CD14-positive monocyte (primary cell): Measurements from ENCODE around the gene PYGM. TPM values are rescaled to one million over a fixed set of nuclear protein-coding genes. Genes with fewer than 3 reads are reported as not detected.

ENCODE experiments used
- DNase-seq, 3 donors: peaks; one replicate each; pipeline ENCODE4 v3.0.0-alpha.2; 2011 to 2022
- H2AFZ ChIP-seq: 2 replicates; pipeline ENCODE4 v1.6.0; 2012; ENCODE audit warnings: mild to moderate bottlenecking, low read depth, low read length, inconsistent platforms; ENCODE audit not compliant: insufficient read depth, poor library complexity, severe bottlenecking
- H3K27ac ChIP-seq, 2 donors: 1 replicate in 1 of 2; 2 replicates in 1 of 2; pipeline ENCODE4 v1.5.1; 2012 to 2013; ENCODE audit warnings: low read length in 2 of 2, control low read depth in 1 of 2, inconsistent platforms in 1 of 2, low read depth in 1 of 2, mild to moderate bottlenecking in 1 of 2
- H3K27me3 ChIP-seq, 2 donors: one replicate each; pipeline versions ENCODE4 v1.6.0 to v1.6.1; 2011 to 2013; ENCODE audit warnings: low read length in 2 of 2; ENCODE audit not compliant: control insufficient read depth in 2 of 2, insufficient read depth in 2 of 2
- H3K36me3 ChIP-seq, 2 donors: replicated peaks in 1 of 2; 1 replicate in 1 of 2; 2 replicates in 1 of 2; pipeline versions ENCODE4 v1.5.1 to v1.6.1; 2012 to 2013; ENCODE audit warnings: low read length in 2 of 2, control low read depth in 1 of 2, inconsistent platforms in 1 of 2, mild to moderate bottlenecking in 1 of 2; ENCODE audit not compliant: insufficient read depth in 2 of 2, control insufficient read depth in 1 of 2
- H3K4me1 ChIP-seq, 2 donors: 1 replicate in 1 of 2; 2 replicates in 1 of 2; pipeline versions ENCODE4 v1.5.1 to v1.6.1; 2012 to 2013; ENCODE audit warnings: low read length in 2 of 2, control low read depth in 1 of 2, inconsistent platforms in 1 of 2, mild to moderate bottlenecking in 1 of 2, moderate library complexity in 1 of 2; ENCODE audit not compliant: insufficient read depth in 2 of 2, control insufficient read depth in 1 of 2
- H3K4me2 ChIP-seq: replicated peaks from 2 replicates; pipeline ENCODE3; 2012; ENCODE audit warnings: low read length, moderate library complexity, mild to moderate bottlenecking; ENCODE audit not compliant: poor library complexity, severe bottlenecking; ENCODE audit errors: extremely low read depth
- H3K4me3 ChIP-seq, 3 experiments: fragments of 200-600 bp in 1 of 3; sonication (generic) in 1 of 3; replicated peaks in 1 of 3; 1 replicate in 2 of 3; 2 replicates in 1 of 3; pipeline ENCODE4 v1.5.1; 2011 to 2013; ENCODE audit warnings: low read length in 3 of 3, mild to moderate bottlenecking in 3 of 3, control low read depth in 2 of 3, low read depth in 2 of 3, inconsistent platforms in 1 of 3, moderate library complexity in 1 of 3
- H3K79me2 ChIP-seq: 2 replicates; pipeline ENCODE4 v1.6.0; 2012; ENCODE audit warnings: mild to moderate bottlenecking, control low read depth, inconsistent platforms, low read length, moderate library complexity; ENCODE audit not compliant: insufficient read depth
- H3K9ac ChIP-seq: 2 replicates; pipeline ENCODE4 v1.6.0; 2017; ENCODE audit warnings: low read length, mild to moderate bottlenecking; ENCODE audit not compliant: insufficient read depth, poor library complexity, severe bottlenecking
- H3K9me3 ChIP-seq, 2 donors: replicated peaks in 1 of 2; 1 replicate in 1 of 2; 2 replicates in 1 of 2; pipeline versions ENCODE4 v1.5.1 to v1.6.1; 2012 to 2013; ENCODE audit warnings: low read length in 2 of 2, control low read depth in 1 of 2; ENCODE audit not compliant: control insufficient read depth in 1 of 2, insufficient read depth in 1 of 2
- H4K20me1 ChIP-seq: 2 replicates; pipeline ENCODE4 v1.6.0; 2012; ENCODE audit warnings: mild to moderate bottlenecking, low read length, control low read depth, moderate library complexity; ENCODE audit not compliant: insufficient read depth
- H3K27ac Mint-ChIP-seq, 7 donors: one replicate each; pipeline ENCODE4 v1.8.0; 2020; ENCODE audit warnings: mild to moderate bottlenecking in 7 of 7, mixed read lengths in 7 of 7, moderate library complexity in 6 of 7, inconsistent platforms in 2 of 7
- H3K27me3 Mint-ChIP-seq, 3 donors: one replicate each; pipeline ENCODE4 v1.8.0; 2021 to 2022; ENCODE audit warnings: low read depth in 3 of 3, mild to moderate bottlenecking in 3 of 3, mixed read lengths in 3 of 3, moderate library complexity in 3 of 3, inconsistent platforms in 1 of 3
- H3K36me3 Mint-ChIP-seq, 2 donors: one replicate each; pipeline ENCODE4 v1.8.0; 2020; ENCODE audit warnings: mixed read lengths in 2 of 2, inconsistent platforms in 1 of 2, mild to moderate bottlenecking in 1 of 2
- H3K4me1 Mint-ChIP-seq: one replicate; pipeline ENCODE4 v1.8.0; 2020; ENCODE audit warnings: mild to moderate bottlenecking, mixed read lengths
- H3K4me3 Mint-ChIP-seq, 2 donors: one replicate each; pipeline ENCODE4 v1.8.0; 2020; ENCODE audit warnings: mild to moderate bottlenecking in 2 of 2, mixed read lengths in 2 of 2, moderate library complexity in 1 of 2
- H3K9me3 Mint-ChIP-seq, 7 donors: one replicate each; pipeline ENCODE4 v1.8.0; 2020 to 2022; ENCODE audit warnings: mixed read lengths in 7 of 7, mild to moderate bottlenecking in 6 of 7, moderate library complexity in 6 of 7, inconsistent platforms in 2 of 7
- WGBS: methylation state at CpG from one replicate; pipeline ENCODE4 v1.1.5; 2013; ENCODE audit warnings: missing lambda C conversion rate; ENCODE audit not compliant: insufficient coverage; 5-methylcytosine and 5-hydroxymethylcytosine counted together
- intact Hi-C, 2 donors: fragments of 100-400 bp; cut with micrococcal nuclease; formaldehyde crosslinking; loops; one replicate each; pipeline versions ENCODE4 v1.15.0 to v1.15.1; 2023
- polyA plus RNA-seq, 3 donors: library from polyadenylated mRNA; depleted of rRNA in 1 of 3; unstranded in 2 of 3; stranded (reverse) in 1 of 3; fragments of 300-500 nt in 2 of 3; fragments of >200 nt in 1 of 3; fragmentation: Illumina TruSeq in 2 of 3; gene quantifications; 1 replicate in 2 of 3; 2 replicates in 1 of 3; pipeline ENCODE4 v1.2.3, GENCODE V29; 2012 to 2021
- TF ChIP-seq, protein P1 (sequence below): fragments of 200-600 bp; IDR thresholded peaks from one replicate; pipeline ENCODE4 v1.8.0; 2022; ENCODE audit warnings: antibody characterized with exemption, mild to moderate bottlenecking

The PYGM gene
- polyA plus RNA-seq, 3 donors: 0.05 to 1.8 TPM; not detected in 1

DNA sequence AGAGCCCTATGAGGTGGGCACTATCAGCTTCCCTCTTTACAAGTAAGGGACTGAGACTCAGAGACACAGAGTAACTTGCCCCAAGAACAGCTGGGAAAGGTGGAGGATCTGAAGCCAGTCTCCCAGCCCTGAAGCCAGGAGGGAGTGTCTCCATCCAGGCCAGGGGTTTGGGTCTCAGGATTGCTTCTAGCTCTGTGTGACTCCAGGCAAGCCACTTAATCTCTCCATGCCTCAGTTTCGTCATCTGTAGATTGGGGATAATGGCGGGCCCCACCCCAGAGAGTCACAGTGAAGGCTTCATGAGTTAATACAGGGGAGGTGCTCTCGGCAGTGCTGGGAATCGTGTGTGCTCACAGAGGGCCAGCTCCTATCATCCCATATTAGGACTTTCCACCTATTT, 32.7 kb upstream of the PYGM start:
- no peak overlapping the region for H3K4me2 ChIP-seq
- peaks cover 63 to 64% of the 10 kb centered on the region in 2 donors for H3K36me3 ChIP-seq
- Mint-ChIP-seq H3K27ac (no peak overlapping the region), H3K4me1 (peaks cover 8% of the 10 kb centered on the region), H3K4me3 (no peak overlapping the region), H3K9me3 (no peaks in the 10 kb centered on the region), H3K27me3 (peaks cover 0 to 2% (median 1%) of the 10 kb centered on the region in 3 donors), H3K36me3 (peaks cover 59 to 74% of the 10 kb centered on the region in 2 donors)
- no peak overlapping the region for H3K4me3 ChIP-seq
- DNase-seq: no peak
- no peak overlapping the region for H2AFZ ChIP-seq
- H4K20me1 ChIP-seq: peaks cover 5% of the 10 kb centered on the region
- H3K27me3 ChIP-seq: no peaks in the 10 kb centered on the region
- H3K27ac ChIP-seq: no peak overlapping the region
- no peaks in the 10 kb centered on the region for H3K79me2 ChIP-seq
- intact Hi-C loops: no loop called here
- no CpG with 5 or more reads among the region's 4 CpGs for WGBS
- no peak overlapping the region for H3K9ac ChIP-seq
- TF ChIP-seq, protein P1, sequence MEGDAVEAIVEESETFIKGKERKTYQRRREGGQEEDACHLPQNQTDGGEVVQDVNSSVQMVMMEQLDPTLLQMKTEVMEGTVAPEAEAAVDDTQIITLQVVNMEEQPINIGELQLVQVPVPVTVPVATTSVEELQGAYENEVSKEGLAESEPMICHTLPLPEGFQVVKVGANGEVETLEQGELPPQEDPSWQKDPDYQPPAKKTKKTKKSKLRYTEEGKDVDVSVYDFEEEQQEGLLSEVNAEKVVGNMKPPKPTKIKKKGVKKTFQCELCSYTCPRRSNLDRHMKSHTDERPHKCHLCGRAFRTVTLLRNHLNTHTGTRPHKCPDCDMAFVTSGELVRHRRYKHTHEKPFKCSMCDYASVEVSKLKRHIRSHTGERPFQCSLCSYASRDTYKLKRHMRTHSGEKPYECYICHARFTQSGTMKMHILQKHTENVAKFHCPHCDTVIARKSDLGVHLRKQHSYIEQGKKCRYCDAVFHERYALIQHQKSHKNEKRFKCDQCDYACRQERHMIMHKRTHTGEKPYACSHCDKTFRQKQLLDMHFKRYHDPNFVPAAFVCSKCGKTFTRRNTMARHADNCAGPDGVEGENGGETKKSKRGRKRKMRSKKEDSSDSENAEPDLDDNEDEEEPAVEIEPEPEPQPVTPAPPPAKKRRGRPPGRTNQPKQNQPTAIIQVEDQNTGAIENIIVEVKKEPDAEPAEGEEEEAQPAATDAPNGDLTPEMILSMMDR: no peak
- H3K9me3 ChIP-seq: no peaks in the 10 kb centered on the region
- no peaks in the 10 kb centered on the region for H3K4me1 ChIP-seq

DNA sequence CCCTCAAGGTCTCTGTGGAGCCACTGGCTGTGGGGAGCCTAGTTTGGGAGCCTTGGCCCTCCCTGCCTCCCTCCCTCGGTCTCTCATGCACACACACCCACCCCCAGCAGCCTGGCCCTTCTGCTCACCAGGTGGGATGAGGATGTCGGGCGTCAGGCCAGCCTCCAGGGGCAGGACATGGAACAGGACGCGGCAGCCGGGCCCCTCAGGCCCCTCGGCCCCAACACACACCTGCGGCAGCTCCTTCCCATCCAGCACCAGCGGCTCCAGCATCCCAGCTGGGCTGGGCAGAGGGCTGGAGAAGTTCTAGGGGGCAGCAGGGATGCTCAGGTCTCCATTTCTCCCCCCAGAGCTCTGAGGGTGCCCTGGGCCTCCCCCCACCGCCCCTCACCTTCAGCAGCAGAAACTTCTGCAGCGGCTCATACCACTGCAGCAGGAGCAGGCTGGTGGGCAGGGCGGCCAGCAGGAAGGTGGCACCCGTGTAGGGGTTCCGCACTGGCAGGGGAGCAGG, 32.1 kb upstream of the PYGM start:
- intact Hi-C loops: no loop called here
- Mint-ChIP-seq H3K36me3 (peaks cover 58 to 68% of the 10 kb centered on the region in 2 donors), H3K27me3 (peaks cover 0 to 2% (median 1%) of the 10 kb centered on the region in 3 donors), H3K4me1 (peaks cover 8% of the 10 kb centered on the region), H3K4me3 (no peak overlapping the region), H3K27ac (no peak overlapping the region), H3K9me3 (no peaks in the 10 kb centered on the region)
- TF ChIP-seq, protein P1: no peak
- H3K36me3 ChIP-seq: peaks cover 56 to 58% of the 10 kb centered on the region in 2 donors
- no peak overlapping the region for H3K27ac ChIP-seq
- 90% methylated on average over 2 of the region's 14 CpGs for WGBS
- no peak overlapping the region for H2AFZ ChIP-seq
- no peak overlapping the region for H3K4me2 ChIP-seq
- no peaks in the 10 kb centered on the region for H3K9me3 ChIP-seq
- H4K20me1 ChIP-seq: no peaks in the 10 kb centered on the region
- H3K9ac ChIP-seq: no peak overlapping the region
- no peaks in the 10 kb centered on the region for H3K27me3 ChIP-seq
- DNase-seq: no peak
- no peak overlapping the region for H3K4me3 ChIP-seq
- no peaks in the 10 kb centered on the region for H3K79me2 ChIP-seq
- no peaks in the 10 kb centered on the region for H3K4me1 ChIP-seq
